ENCODE results near the gene CTXN1. TPM values are rescaled to one million over a fixed set of nuclear protein-coding genes. Genes with fewer than 3 reads are reported as not detected.

CTXN1 gene
- total and polyA plus RNA-seq, 2 of the 4 experiments (the other 2 are of a cell fraction) = 0.36 to 7.4 TPM

GRCh38 chr19:7965259-7965841 is 39.4 kb upstream of the CTXN1 start:
- Histone ChIP-seq H3K4me3 (ENCODE audit: insufficient read depth, low read depth, low read length) (no peak overlapping the region), H3K4me2 (ENCODE audit: low read depth, low read length) (no peak overlapping the region), H4K20me1 (ENCODE audit: insufficient read depth, low read length) (peaks cover 14% of the 10 kb centered on the region), H2BK5ac (ENCODE audit: low read depth, low read length, poor library complexity, severe bottlenecking) (no peak overlapping the region), H4K8ac (ENCODE audit: low read depth in 2 of 2, low read length in 2 of 2) (no peak overlapping the region), H3K9me3 (ENCODE audit: control insufficient read depth, insufficient read depth, low read length) (no peaks in the 10 kb centered on the region), H3K27ac (ENCODE audit: insufficient read depth, low read length) (no peak overlapping the region), H3K56ac (ENCODE audit: extremely low read depth, insufficient read depth, low read length) (no peak overlapping the region), H3K18ac (ENCODE audit: low read depth, low read length) (no peak overlapping the region), H3K36me3 (ENCODE audit: control insufficient read depth, insufficient read depth, low read length) (peaks cover 62% of the 10 kb centered on the region), H3K23ac (ENCODE audit: low read depth, low read length) (no peak overlapping the region), H4K5ac (ENCODE audit: low read depth, low read length) (no peak overlapping the region), H2BK15ac (ENCODE audit: low read depth, low read length) (no peak overlapping the region), H3K4ac (ENCODE audit: low read depth, low read length) (no peak overlapping the region), H2AK9ac (replicated peaks; ENCODE audit: low read depth, low read length, poor library complexity) (no peak overlapping the region), H2AK5ac (ENCODE audit: low read depth, low read length) (no peak overlapping the region), H2AFZ (replicated peaks; ENCODE audit: low read length, poor library complexity) (no peak overlapping the region), H3K27me3 (ENCODE audit: control insufficient read depth, insufficient read depth, low read length) (no peaks in the 10 kb centered on the region), H2BK20ac (ENCODE audit: low read depth, low read length) (no peak overlapping the region), H3K14ac (replicated peaks; ENCODE audit: low read depth, low read length) (no peak overlapping the region), H4K91ac (ENCODE audit: insufficient read depth, low read depth, low read length) (no peak overlapping the region), H3K9me1 (ENCODE audit: insufficient read depth, low read length) (no peaks in the 10 kb centered on the region), H3K4me1 (ENCODE audit: control insufficient read depth, insufficient read depth, low read length) (no peaks in the 10 kb centered on the region), H3K79me1 (ENCODE audit: low read depth in 1 of 2, low read length in 2 of 2) (peaks cover 11 to 12% of the 10 kb centered on the region in 2 experiments; a peak in 3 of 4 replicates), H3K9ac (ENCODE audit: low read depth, low read length) (no peak overlapping the region), H2BK120ac (ENCODE audit: low read depth, low read length) (no peak overlapping the region)
- no TSS peak for BruUV-seq (replicated peaks)
- intact Hi-C loops (cut with micrococcal nuclease) (no loop called here), dilution Hi-C loops (cut with HindIII; ENCODE audit: low sequenced_read_pairs, unreplicated experiment) (no loop called here), in situ Hi-C loops (cut with MboI; ENCODE audit: low sequenced_read_pairs) (no loop called here)
- no CpG with 5 or more reads among the region's 12 CpGs for WGBS, 2 experiments (ENCODE audit: extremely low coverage in 2 of 2, insufficient read length in 1 of 2)
- ATAC-seq (ENCODE audit: low read depth) (no peak), DNase-seq (no peak)
- POLR2A ChIA-PET (ENCODE audit: unreplicated experiment) = no interaction called here
- TF ChIP-seq RFX5 (IDR thresholded peaks at IDR 0.05; ENCODE audit: low read depth, low read length) = no peak
- TF ChIP-seq SMC3 (IDR thresholded peaks at IDR 0.05; ENCODE audit: low read depth, low read length) = no peak
- TF ChIP-seq CHD1 (IDR thresholded peaks at IDR 0.05; ENCODE audit: low read depth, low read length) = no peak
- TF ChIP-seq BHLHE40 (IDR thresholded peaks at IDR 0.05; ENCODE audit: low read depth, low read length) = no peak
- TF ChIP-seq RCOR1 (IDR thresholded peaks at IDR 0.05; ENCODE audit: insufficient replicate concordance, low read length) = no peak
- no peak for TF ChIP-seq POLR2A (IDR thresholded peaks at IDR 0.05; ENCODE audit: low read depth, low read length)
- TF ChIP-seq ELK1 (IDR thresholded peaks at IDR 0.05; ENCODE audit: borderline replicate concordance, low read depth, low read length) = no peak
- TF ChIP-seq FOS (IDR thresholded peaks at IDR 0.05; ENCODE audit: low read depth, low read length) = no peak
- no peak for TF ChIP-seq CEBPB (IDR thresholded peaks at IDR 0.05; ENCODE audit: low read depth, low read length)
- no peak for TF ChIP-seq MAFK (IDR thresholded peaks at IDR 0.05; ENCODE audit: low read depth, low read length)
- no peak for TF ChIP-seq RAD21 (IDR thresholded peaks at IDR 0.05; ENCODE audit: low read length)
- no peak for TF ChIP-seq NFE2L2 (IDR thresholded peaks at IDR 0.05; ENCODE audit: low read depth, low read length)
- TF ChIP-seq USF2 (IDR thresholded peaks at IDR 0.05; ENCODE audit: low read depth, low read length) = no peak
- CTCF ChIA-PET = no interaction called here

Measured in IMR-90 (cell line).